HG03439 (cell line): ENCODE data around the gene PRC1.

Experiments
- ATAC-seq: cut with Tn5 transposase; IDR thresholded peaks from one replicate; pipeline ENCODE4 v1.9.1; 2021; ENCODE audit warnings: mild to moderate bottlenecking, moderate library complexity; ENCODE audit not compliant: unreplicated experiment

Gene PRC1

DNA sequence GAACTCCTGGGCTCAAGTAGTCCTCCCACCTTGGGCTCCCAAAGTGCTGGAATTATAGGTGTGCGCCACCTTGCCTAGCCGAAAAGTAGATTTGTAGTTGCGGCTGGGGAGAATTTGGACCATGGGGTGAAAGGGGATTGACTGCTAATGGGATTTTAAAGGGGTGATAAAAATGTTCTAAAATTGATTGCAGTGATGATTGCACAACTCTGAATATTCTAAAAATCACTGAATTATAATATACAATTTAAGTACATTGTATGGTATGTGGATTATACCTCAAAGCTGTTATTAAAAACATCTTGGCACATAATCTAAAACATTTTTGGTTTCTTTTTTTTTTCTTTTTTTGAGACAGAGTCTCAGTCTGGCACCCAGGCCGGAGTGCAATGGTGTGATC is 3.9 kb downstream of the PRC1 start:
- ATAC-seq: no peak

DNA sequence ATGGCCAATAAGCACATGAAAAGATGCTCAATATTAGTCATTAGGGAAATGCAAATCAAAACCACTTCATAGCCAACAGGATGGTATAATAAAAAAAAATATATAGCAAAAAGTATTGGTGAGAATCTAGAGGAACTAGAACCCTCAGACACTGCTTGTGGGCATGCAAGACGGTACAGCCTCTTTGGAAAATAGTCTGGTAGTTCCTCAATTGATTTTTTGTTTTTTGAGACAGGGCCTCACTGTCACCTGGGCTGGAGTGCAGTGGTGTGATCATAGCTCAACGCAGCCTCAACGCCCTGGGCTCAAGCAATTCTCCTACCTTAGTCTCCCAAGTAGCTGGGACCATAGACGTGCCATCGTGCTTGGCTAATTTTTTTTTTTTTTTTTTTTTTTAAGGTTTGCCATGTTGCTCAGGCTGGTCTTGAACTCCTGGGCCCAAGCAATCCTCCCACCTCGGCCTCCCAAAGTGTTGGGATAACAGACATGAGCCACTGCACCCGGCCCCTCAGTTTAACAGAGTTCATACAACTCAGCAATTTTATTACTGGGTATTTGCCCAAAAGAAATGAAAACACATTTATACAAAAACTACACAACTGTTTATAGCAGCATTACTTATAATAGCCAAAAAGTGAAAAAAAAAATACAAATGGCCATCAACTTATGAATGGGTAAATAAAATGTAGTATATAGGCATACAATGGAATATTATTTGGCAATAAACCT is 5.1 kb downstream of the PRC1 start:
- ATAC-seq: no peak

DNA sequence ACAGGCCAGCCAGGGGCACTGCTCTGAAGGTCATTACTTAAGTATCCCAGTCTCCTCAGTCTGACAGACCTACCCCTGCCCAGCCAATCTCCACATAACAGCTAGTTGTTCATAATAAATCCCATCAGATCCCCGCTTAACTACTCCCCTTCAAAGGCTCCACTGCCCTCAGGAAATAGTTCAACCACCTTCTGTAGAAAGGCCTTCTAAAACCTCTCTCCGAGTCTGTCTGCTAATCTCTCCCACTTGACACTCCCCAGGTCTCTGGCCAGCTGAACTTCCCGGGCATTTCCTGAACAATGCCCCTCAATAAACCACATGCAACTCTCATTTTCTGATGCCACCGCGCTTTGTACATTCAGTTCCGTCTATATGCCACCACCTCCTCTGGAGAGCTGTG is 6.0 kb downstream of the PRC1 start:
- no peak for ATAC-seq

DNA sequence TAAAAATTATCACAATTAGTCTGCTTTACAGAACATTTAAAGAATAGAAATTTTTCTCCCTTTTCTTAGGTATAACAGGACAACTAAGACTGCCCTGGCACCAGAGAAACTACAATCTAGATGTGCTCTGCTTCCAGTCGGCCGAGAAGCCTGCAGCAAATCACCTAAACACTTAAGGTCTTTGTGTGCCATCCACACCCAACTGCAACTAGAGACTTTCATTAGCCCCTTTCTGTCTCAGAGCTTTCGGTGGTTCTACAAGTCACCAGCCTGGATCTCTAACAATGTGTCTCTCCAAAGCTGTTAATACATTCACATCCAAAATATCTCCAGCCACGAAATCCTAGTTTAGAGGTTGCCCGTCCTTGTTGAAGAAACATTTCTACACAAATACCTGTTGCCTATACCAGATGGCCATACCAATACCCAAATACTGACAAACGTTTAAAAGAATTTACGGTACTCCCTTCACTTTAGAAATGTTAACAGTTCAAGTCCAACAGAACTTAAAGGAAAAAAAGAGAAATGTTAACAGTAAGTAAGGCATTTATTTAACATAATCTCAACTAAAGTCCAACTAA is 6.7 kb downstream of the PRC1 start:
- no peak for ATAC-seq

DNA sequence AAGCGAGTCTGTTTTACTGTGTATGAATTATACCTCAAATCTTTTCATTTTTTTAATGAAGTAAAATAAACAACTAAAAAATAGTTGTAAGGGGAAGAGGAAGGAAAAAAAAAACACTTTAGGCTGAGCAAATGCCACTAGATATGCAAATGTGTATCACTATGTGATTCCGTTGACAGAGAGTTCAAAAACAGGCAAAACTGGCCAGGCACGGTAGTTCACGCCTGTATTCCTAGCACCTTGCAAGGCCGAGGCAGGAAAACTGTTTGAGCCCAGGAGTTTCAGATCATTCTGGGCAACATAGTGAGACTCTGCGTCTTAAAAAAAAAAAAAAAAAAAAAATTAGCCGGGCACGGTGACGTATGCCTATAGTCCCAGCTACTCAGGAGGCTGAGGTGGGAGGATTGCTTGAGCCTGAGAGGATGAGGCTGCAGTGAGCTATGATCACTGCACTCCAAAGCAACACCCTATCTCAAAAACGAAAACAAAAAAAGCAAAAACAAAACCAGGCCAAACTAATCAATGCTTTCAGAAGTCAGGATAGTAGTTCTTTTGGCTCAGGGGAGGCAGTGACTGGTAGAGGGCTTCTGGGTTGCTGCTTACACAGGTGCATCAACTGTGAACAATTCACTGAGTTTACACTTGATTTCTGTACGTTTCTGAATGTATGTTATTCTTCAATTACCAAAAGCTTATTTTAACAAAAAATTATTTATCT is 7.4 kb downstream of the PRC1 start:
- ATAC-seq: no peak

DNA sequence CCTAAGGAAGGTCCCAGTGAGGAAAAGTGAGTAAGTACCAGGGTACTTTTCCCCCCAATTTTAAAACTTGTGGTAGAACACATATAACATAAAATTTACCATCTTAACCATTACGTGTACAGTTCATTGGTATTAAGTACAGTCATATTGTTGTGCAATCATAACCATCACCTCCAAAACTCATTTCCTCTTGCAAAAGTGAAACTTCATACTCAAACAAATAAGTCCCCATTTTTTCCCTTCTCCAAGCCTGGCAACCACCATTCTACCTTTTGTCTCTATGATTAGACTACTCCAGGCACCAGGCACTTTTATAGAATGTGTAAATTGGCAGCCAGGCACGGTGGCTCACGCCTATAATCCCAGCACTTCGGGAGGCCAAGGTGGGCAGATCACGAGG is 12.2 kb downstream of the PRC1 start:
- peak; percentile 22 for ATAC-seq

DNA sequence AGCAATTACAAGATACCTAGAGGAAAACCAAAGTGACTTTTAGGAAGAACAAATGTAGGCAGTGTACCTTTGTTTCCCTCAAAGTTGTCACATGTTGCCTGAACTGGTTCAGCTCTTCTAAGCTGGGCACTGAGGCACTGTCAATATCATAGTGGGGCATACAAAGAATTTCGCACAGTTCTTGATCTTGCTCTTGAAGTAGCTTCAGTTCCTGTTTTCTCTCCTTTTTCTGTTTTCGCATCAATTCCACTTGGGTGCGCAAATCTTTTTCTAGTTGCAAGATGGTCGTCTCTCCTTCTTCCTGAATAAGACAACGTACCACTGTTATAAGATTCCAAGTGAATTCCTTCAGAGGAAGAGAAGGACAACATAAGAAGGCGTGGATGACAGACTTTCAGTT is 12.7 kb downstream of the PRC1 start:
- ATAC-seq: peak; percentile 60

DNA sequence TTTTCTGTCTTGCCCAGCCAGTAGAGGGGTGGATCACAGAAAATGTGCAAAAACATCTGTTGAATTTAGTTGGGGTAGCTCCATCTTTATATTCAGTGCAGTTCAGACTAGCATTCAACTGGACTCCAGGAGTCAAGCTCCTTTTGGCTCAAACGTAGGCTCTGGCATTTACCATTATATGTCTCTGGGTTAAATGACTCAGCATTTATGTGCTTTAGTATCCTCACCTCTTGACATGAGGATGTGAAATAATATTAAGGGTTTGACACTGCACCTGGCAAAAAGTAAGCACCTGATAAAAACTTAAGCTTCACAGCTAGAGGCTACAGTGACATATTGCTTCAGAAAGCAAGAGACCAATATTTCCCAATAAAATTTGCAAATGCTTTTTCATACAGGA is 14.8 kb downstream of the PRC1 start:
- ATAC-seq: no peak

DNA sequence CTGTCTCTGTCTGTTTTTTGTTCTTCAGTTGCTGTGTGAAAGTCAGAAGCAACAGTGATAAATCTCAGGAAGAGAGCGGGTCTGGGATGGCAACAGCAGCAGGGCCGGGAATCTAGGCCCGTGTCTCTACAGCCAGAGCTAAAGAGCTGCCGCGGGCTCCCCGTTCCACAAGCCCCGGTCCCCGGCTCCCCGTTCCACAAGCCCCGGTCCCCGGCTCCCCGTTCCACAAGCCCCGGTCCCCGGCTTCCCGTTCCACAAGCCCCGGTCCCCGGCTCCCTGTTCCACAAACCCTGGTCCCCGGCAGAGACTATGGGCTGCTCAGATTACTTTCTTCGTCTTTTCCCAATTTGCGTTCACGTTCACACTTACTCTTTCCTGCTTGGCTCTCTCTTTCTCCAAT is 20.1 kb downstream of the PRC1 start:
- ATAC-seq: no peak

DNA sequence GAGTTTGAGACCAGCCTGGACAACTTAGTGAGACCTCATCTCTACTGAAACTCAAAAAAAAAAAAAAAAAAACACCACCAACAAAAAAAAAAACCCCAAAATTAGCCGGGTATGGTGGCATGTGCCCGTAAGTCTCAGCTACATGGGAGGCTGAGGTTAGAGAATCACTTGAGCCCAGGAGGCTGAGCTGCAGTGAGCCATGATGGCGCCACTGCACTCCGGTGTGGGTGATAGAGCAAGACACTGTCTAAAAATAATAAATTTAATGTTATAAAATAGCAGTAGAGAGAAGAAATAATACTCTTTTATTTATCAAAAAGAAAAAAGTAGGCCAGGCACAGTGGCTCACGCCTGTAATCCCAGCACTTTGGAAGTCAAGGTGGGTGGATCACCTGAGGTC is 22.2 kb downstream of the PRC1 start:
- ATAC-seq: no peak

DNA sequence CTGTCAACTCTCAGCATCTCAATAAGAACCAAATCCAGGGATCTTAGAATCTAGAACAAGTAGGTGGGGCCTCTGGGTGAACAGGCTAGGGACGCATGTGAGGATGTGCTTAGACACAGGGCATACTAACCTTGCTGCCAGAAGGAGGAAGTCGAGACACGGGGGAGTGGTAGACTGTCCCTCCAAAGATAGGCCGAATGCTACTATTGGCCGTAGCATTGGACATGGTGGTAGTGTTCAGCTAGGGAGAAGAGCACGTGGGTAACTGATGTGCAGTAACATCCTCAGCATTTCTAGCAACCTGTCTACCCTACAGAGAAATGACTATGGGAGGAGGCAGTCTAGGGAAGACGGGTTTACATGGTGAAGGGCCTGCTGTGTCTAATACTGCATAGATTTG is 24.1 kb downstream of the PRC1 start:
- ATAC-seq: no peak

DNA sequence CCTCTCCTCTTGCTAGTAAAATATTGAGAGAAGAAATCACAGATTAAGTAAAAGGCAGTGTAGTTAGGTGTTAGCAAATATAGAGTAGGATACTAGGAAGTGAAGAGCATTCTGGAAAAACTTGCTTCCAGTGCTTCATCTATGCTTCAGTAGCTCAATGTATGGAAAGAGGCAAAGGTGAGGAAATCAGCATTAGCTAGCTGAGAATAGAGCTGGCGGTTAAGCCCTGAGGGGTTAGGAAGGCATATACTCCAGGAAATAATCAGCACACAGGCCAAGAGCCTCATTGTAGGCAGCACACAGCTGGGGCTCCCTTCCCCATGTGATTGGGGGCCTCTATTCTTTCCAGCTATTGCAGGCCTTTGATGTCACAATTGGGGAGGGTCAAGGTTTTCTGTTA is 25.9 kb downstream of the PRC1 start:
- ATAC-seq: no peak

DNA sequence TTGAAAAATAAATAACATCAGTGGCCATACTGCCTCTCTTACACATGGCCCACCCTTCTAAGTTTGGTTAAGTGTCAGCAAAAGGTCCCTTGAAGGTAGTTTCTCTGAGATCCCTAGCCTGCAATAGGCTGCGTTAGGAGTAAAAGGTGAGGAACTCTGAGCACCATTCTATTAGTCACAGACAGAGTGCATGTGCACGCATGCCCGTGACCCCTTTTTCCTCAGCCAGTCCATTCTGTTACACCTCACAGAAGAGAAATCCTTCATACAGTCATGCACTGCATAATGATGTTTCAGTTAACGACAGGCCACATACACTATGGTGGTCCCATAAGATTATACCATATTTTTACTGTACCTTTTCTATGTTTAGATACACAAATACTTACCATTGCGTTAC is 27.1 kb downstream of the PRC1 start:
- no peak for ATAC-seq

DNA sequence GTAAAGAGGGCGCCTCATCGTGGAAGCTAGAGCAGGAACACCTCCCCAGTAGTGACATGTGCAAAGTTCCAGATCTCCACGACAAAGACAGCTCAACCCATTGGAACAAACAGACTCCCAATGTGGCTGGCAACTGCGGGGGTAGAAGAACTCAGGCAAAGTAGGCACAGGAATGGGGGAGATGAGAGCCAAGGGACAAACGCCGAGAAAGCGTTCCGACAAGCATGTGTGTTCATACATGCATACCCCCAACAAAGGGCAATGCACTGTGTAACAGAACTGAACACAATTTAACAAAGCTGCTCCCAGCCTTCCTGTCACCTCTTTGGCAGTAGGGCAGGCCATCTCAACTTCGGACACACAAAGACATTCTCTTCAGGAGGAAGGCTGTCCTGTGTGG is 28.1 kb downstream of the PRC1 start:
- ATAC-seq: no peak

DNA sequence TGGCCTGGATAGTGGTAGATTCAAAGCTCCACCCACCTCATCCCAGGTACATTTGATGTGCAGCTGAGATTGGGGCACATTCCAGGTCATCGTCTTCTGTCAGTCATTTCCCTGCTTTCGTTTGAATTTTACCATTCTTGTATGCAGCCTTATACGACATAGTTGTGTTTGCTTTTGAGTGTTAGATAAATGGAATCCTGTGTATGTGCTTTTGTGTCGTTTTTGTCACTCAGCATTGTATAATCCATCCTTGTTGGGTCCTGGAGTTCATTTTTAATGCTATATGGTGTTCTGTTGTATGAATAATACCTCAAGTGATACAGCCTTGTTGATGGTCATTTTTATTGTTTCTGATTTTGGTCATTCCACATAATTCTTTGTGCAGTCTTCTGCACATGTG is 32.3 kb downstream of the PRC1 start:
- no peak for ATAC-seq

DNA sequence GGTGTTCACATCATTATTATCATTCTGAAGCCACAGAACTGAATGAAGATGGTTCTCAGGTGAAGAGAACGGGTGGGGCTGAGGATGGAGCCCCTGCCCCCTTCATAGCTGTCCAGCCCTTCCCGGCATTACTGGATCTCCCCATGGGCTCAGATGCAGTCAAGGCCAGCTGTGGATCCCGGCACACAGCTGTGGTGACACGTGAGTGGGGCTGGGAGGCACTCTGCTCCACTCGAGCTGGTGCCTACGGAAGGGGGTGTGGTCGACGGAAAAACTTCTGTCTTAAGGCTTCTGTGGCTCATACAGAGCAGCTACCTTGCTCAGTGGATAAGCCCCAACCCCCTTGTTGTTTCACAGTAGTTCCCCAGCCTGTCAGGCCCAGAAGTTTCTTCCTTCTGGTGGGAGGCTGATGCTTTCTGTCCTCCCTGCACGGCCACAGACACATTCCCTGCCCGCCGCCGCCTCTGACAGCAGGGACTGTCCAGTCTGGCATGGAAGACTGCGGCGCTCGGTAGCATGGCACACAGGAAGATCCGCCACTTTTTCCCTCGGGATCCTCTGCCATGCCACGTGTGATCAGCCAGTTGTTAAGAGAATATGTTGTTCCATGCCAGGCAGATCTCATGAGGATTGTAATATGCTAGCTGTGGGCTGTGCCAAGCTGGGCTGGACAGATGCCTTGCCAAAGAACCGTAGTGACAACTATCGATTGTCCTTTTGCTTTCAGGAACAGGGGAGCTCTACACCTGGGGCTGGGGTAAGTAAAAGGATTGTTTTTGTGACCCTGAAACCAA is 33.8 kb downstream of the PRC1 start:
- ATAC-seq: no peak

DNA sequence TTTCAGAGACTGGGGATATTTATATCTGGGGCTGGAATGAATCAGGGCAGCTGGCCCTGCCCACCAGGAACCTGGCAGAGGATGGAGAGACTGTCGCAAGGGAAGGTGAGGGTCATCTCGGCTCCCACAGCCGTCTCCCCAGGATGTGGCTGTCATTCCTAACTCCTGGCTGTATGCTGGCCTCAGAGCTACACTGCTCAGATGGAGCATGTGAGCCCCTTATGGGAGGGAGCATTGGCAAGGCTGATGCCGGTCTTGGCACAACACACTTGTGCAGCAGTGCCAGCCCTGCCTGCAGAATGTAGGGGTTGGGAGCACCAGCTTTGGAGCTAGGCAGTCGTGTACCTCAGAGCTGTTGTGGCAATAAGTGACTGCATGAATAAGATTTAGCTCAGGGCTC is 34.4 kb downstream of the PRC1 start:
- ATAC-seq: no peak

DNA sequence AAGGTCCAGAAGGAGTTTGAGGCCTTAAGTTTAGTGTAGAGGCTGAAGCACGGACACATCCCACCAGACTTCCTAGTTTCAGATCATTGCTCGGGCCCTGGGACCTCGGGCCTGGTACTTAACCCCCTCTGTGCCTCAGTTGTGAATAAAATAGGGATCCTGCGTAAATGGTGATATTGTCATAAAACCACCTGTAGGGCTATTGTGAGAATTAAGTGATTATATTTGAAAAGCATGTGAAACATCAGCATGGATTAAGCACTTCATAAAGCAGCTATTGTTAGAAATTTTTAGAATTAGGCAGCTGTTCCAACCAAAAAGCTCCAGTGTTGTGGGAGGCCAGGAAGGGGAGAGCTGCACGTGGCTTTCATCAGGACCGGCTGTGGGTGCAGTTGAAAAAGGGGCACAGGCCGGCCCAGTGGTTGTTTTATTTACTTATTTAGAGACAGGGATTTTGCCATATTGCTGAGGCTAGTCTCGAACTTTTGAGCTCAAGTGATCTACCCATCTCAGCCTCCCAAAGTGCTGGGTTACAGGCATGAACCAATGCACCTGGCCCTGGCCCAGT is 35.2 kb downstream of the PRC1 start:
- no peak for ATAC-seq

DNA sequence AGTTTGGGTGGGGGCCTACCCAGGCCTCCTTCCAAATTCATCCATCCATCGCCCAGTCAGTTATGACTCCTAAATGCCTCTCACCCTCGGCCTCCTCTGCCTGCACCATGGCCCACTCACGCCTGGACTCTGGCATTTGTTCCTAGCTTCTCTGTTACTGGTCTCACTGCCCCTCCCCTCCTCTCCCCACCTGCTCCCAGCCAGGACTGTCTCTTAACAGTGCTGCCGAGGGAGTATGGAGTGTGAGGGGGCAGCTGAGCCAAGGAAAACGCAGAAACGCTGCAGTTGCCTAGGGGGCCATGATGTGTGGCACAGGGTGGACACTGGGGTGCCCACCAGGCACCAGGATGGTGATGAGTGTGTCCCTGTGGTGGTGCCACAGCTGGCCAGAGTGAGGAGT is 36.5 kb downstream of the PRC1 start:
- no peak for ATAC-seq

DNA sequence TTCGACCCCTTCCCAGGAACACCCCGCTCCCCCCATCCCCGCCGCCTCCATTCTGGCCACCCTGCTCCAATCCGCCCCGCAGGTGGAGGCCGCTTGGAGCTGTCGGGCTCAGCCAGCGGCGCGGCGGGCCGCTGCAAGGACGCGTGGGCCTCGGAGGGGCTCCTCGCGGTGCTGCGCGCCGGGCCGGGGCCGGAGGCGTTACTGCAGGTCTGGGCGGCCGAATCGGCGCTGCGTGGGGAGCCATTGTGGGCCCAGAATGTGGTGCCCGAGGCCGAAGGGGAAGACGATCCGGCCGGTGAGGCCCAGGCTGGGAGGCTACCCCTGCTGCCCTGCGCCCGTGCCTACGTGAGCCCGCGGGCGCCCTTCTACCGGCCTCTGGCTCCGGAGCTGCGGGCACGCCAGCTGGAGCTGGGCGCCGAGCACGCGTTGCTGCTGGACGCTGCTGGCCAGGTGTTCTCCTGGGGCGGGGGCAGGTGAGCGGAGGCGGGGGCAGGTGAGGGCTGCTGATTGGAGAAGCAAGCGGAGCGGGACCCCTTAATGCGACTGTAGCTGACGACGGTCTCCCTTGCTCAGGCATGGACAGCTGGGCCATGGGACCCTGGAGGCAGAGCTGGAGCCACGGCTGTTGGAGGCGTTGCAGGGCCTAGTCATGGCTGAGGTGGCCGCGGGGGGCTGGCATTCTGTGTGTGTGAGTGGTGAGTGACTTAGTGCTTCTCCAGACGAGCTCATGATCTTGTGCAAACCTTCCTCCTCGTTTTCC is 37.1 kb downstream of the PRC1 start:
- no peak for ATAC-seq
